Measurements from ENCODE around the gene CD164L2. TPM values are rescaled to one million over a fixed set of nuclear protein-coding genes. Genes with fewer than 3 reads are reported as not detected.

Gene CD164L2
- total and polyA plus RNA-seq, 5 donors from 2014 or later: not detected

- no peak overlapping the region for H3K27ac ChIP-seq (ENCODE audit: insufficient read depth, low read length, poor library complexity, severe bottlenecking)
- Mint-ChIP-seq H3K27ac (peak overlapping the region in 2 of 3 donors; percentile 64), H3K4me3 (peak overlapping the region in 1 of 4 donors; percentile 10), H3K36me3 (no peaks in the 10 kb centered on the region), H3K27me3 (no peaks in the 10 kb centered on the region), H3K4me1 (peaks cover 0 to 33% (median 11%) of the 10 kb centered on the region in 4 donors), H3K9me3 (no peaks in the 10 kb centered on the region)
- H3K4me3 ChIP-seq (ENCODE audit: low read depth, low read length): no peak overlapping the region
- no peak for DNase-seq
- peaks cover 11% of the 10 kb centered on the region for H3K4me1 ChIP-seq (ENCODE audit: control insufficient read depth, insufficient read depth, low read length, poor library complexity, severe bottlenecking)
- no peaks in the 10 kb centered on the region for H3K9me3 ChIP-seq (ENCODE audit: control insufficient read depth in 2 of 2, low read length in 2 of 2)
- no peaks in the 10 kb centered on the region for H3K36me3 ChIP-seq (ENCODE audit: control insufficient read depth, insufficient read depth, low read length)
- H3K27me3 ChIP-seq (ENCODE audit: control insufficient read depth, insufficient read depth, low read length): no peaks in the 10 kb centered on the region
- ATAC-seq (ENCODE audit: low read depth in 2 of 2): no peak
These were observed 14.6 kb upstream of the CD164L2 start for GRCh38 chr1:27397749-27398148.

GRCh38 chr1:27397110-27397509, 14.0 kb upstream of the CD164L2 start:
- H3K36me3 Mint-ChIP-seq: no peaks in the 10 kb centered on the region
- no peaks in the 10 kb centered on the region for H3K9me3 Mint-ChIP-seq
- peak overlapping the region in 1 of 3 donors; percentile 20 for H3K27ac Mint-ChIP-seq
- no peak overlapping the region for H3K4me3 Mint-ChIP-seq
- DNase-seq (no peak), ATAC-seq (ENCODE audit: low read depth in 2 of 2) (no peak)
- no peaks in the 10 kb centered on the region for H3K27me3 ChIP-seq (ENCODE audit: control insufficient read depth, insufficient read depth, low read length)
- H3K36me3 ChIP-seq (ENCODE audit: control insufficient read depth, insufficient read depth, low read length): no peaks in the 10 kb centered on the region
- no peak overlapping the region for H3K4me3 ChIP-seq (ENCODE audit: low read depth, low read length)
- H3K4me1 ChIP-seq (ENCODE audit: control insufficient read depth, insufficient read depth, low read length, poor library complexity, severe bottlenecking): peaks cover 16% of the 10 kb centered on the region
- H3K9me3 ChIP-seq (ENCODE audit: control insufficient read depth in 2 of 2, low read length in 2 of 2): no peaks in the 10 kb centered on the region
- H3K27me3 Mint-ChIP-seq: peaks cover 4% of the 10 kb centered on the region
- peaks cover 0 to 30% (median 14%) of the 10 kb centered on the region in 4 donors for H3K4me1 Mint-ChIP-seq
- no peak overlapping the region for H3K27ac ChIP-seq (ENCODE audit: insufficient read depth, low read length, poor library complexity, severe bottlenecking)

GRCh38 chr1:27395441-27396195, 12.5 kb upstream of the CD164L2 start:
- Mint-ChIP-seq H3K9me3 (peaks cover 0 to 1% (median 0%) of the 10 kb centered on the region in 7 donors), H3K36me3 (no peaks in the 10 kb centered on the region), H3K4me1 (peaks cover 0 to 33% (median 18%) of the 10 kb centered on the region in 4 donors), H3K27ac (peak overlapping the region; percentile 12 to 46 (median 17)), H3K4me3 (peak overlapping the region in 3 of 4 donors; percentile 3 to 66 (median 30)), H3K27me3 (peaks cover 12% of the 10 kb centered on the region)
- H3K4me3 ChIP-seq (ENCODE audit: low read depth, low read length): no peak overlapping the region
- no peak overlapping the region for H3K27ac ChIP-seq (ENCODE audit: insufficient read depth, low read length, poor library complexity, severe bottlenecking)
- ATAC-seq (ENCODE audit: low read depth in 2 of 2) (peak; percentile 26 to 29), DNase-seq (peak; percentile 70 to 84 (median 77))
- no peaks in the 10 kb centered on the region for H3K9me3 ChIP-seq (ENCODE audit: control insufficient read depth in 2 of 2, low read length in 2 of 2)
- no peaks in the 10 kb centered on the region for H3K36me3 ChIP-seq (ENCODE audit: control insufficient read depth, insufficient read depth, low read length)
- H3K27me3 ChIP-seq (ENCODE audit: control insufficient read depth, insufficient read depth, low read length): no peaks in the 10 kb centered on the region
- peaks cover 25% of the 10 kb centered on the region for H3K4me1 ChIP-seq (ENCODE audit: control insufficient read depth, insufficient read depth, low read length, poor library complexity, severe bottlenecking)

GRCh38 chr1:27394925-27395324, 11.8 kb upstream of the CD164L2 start:
- no peak for DNase-seq
- H3K27ac ChIP-seq (ENCODE audit: insufficient read depth, low read length, poor library complexity, severe bottlenecking): no peak overlapping the region
- H3K9me3 ChIP-seq (ENCODE audit: control insufficient read depth in 2 of 2, low read length in 2 of 2): no peaks in the 10 kb centered on the region
- Mint-ChIP-seq H3K27me3 (peaks cover 16% of the 10 kb centered on the region), H3K4me1 (peaks cover 0 to 29% (median 18%) of the 10 kb centered on the region in 4 donors), H3K4me3 (peak overlapping the region in 2 of 4 donors; percentile 45 to 85), H3K9me3 (peaks cover 0 to 1% (median 0%) of the 10 kb centered on the region in 7 donors), H3K36me3 (no peaks in the 10 kb centered on the region), H3K27ac (peak overlapping the region in 2 of 3 donors; percentile 12 to 46)
- H3K4me1 ChIP-seq (ENCODE audit: control insufficient read depth, insufficient read depth, low read length, poor library complexity, severe bottlenecking): peaks cover 25% of the 10 kb centered on the region
- H3K36me3 ChIP-seq (ENCODE audit: control insufficient read depth, insufficient read depth, low read length): no peaks in the 10 kb centered on the region
- ATAC-seq (ENCODE audit: low read depth in 2 of 2): no peak
- H3K4me3 ChIP-seq (ENCODE audit: low read depth, low read length): no peak overlapping the region
- H3K27me3 ChIP-seq (ENCODE audit: control insufficient read depth, insufficient read depth, low read length): no peaks in the 10 kb centered on the region

- no peaks in the 10 kb centered on the region for H3K36me3 Mint-ChIP-seq
- ATAC-seq (ENCODE audit: low read depth in 2 of 2): no peak
These were observed 11.1 kb upstream of the CD164L2 start for GRCh38 chr1:27394282-27394658.

GRCh38 chr1:27393641-27394281, 10.6 kb upstream of the CD164L2 start:
- Mint-ChIP-seq H3K27ac (peak overlapping the region in 1 of 3 donors; percentile 8), H3K4me1 (peaks cover 0 to 28% (median 17%) of the 10 kb centered on the region in 4 donors), H3K27me3 (peaks cover 16% of the 10 kb centered on the region), H3K36me3 (no peaks in the 10 kb centered on the region), H3K9me3 (peaks cover 0 to 1% (median 0%) of the 10 kb centered on the region in 7 donors), H3K4me3 (peak overlapping the region in 3 of 4 donors; percentile 27 to 62 (median 51))
- DNase-seq: no peak
- Histone ChIP-seq H3K36me3 (ENCODE audit: control insufficient read depth, insufficient read depth, low read length) (no peaks in the 10 kb centered on the region), H3K27me3 (ENCODE audit: control insufficient read depth, insufficient read depth, low read length) (no peaks in the 10 kb centered on the region), H3K4me3 (ENCODE audit: low read depth, low read length) (no peak overlapping the region), H3K4me1 (ENCODE audit: control insufficient read depth, insufficient read depth, low read length, poor library complexity, severe bottlenecking) (peaks cover 25% of the 10 kb centered on the region), H3K27ac (ENCODE audit: insufficient read depth, low read length, poor library complexity, severe bottlenecking) (no peak overlapping the region), H3K9me3 (ENCODE audit: control insufficient read depth in 2 of 2, low read length in 2 of 2) (no peaks in the 10 kb centered on the region)
- no peak for ATAC-seq (ENCODE audit: low read depth in 2 of 2)

More at GRCh38 chr1:27394282-27394658, 11.1 kb upstream of the CD164L2 start:
- Mint-ChIP-seq H3K4me1 (peaks cover 0 to 29% (median 18%) of the 10 kb centered on the region in 4 donors), H3K27me3 (peaks cover 16% of the 10 kb centered on the region), H3K4me3 (peak overlapping the region; percentile 37 to 85 (median 60)), H3K9me3 (peaks cover 0 to 1% (median 0%) of the 10 kb centered on the region in 7 donors), H3K27ac (peak overlapping the region; percentile 6 to 29 (median 12))
- H3K4me3 ChIP-seq (ENCODE audit: low read depth, low read length): no peak overlapping the region
- no peak for DNase-seq
- peaks cover 25% of the 10 kb centered on the region for H3K4me1 ChIP-seq (ENCODE audit: control insufficient read depth, insufficient read depth, low read length, poor library complexity, severe bottlenecking)
- no peaks in the 10 kb centered on the region for H3K36me3 ChIP-seq (ENCODE audit: control insufficient read depth, insufficient read depth, low read length)
- no peaks in the 10 kb centered on the region for H3K9me3 ChIP-seq (ENCODE audit: control insufficient read depth in 2 of 2, low read length in 2 of 2)
- no peak overlapping the region for H3K27ac ChIP-seq (ENCODE audit: insufficient read depth, low read length, poor library complexity, severe bottlenecking)
- no peaks in the 10 kb centered on the region for H3K27me3 ChIP-seq (ENCODE audit: control insufficient read depth, insufficient read depth, low read length)

- Histone ChIP-seq H3K27ac (ENCODE audit: insufficient read depth, low read length, poor library complexity, severe bottlenecking) (peak overlapping the region; percentile 33), H3K4me3 (ENCODE audit: low read depth, low read length) (peak overlapping the region; percentile 32), H3K9me3 (ENCODE audit: control insufficient read depth in 2 of 2, low read length in 2 of 2) (no peaks in the 10 kb centered on the region), H3K27me3 (ENCODE audit: control insufficient read depth, insufficient read depth, low read length) (no peaks in the 10 kb centered on the region), H3K4me1 (ENCODE audit: control insufficient read depth, insufficient read depth, low read length, poor library complexity, severe bottlenecking) (peaks cover 25% of the 10 kb centered on the region), H3K36me3 (ENCODE audit: control insufficient read depth, insufficient read depth, low read length) (no peaks in the 10 kb centered on the region)
- Mint-ChIP-seq H3K4me3 (peak overlapping the region; percentile 51 to 87 (median 67)), H3K27me3 (peaks cover 23% of the 10 kb centered on the region), H3K27ac (peak overlapping the region in 2 of 3 donors; percentile 66 to 75), H3K36me3 (no peaks in the 10 kb centered on the region), H3K4me1 (peaks cover 0 to 32% (median 19%) of the 10 kb centered on the region in 4 donors), H3K9me3 (peaks cover 0 to 1% (median 0%) of the 10 kb centered on the region in 7 donors)
- ATAC-seq (ENCODE audit: low read depth in 2 of 2) (no peak), DNase-seq (no peak)
These were observed 9.9 kb upstream of the CD164L2 start for GRCh38 chr1:27392778-27393635.
